ENCODE data around the gene PIGM. TPM values are rescaled to one million over a fixed set of nuclear protein-coding genes. Genes with fewer than 3 reads are reported as not detected.

PIGM gene
- total RNA-seq, 4 donors from 2014 or later, result 3.3 to 6.5 (median 4.8) TPM

DNA sequence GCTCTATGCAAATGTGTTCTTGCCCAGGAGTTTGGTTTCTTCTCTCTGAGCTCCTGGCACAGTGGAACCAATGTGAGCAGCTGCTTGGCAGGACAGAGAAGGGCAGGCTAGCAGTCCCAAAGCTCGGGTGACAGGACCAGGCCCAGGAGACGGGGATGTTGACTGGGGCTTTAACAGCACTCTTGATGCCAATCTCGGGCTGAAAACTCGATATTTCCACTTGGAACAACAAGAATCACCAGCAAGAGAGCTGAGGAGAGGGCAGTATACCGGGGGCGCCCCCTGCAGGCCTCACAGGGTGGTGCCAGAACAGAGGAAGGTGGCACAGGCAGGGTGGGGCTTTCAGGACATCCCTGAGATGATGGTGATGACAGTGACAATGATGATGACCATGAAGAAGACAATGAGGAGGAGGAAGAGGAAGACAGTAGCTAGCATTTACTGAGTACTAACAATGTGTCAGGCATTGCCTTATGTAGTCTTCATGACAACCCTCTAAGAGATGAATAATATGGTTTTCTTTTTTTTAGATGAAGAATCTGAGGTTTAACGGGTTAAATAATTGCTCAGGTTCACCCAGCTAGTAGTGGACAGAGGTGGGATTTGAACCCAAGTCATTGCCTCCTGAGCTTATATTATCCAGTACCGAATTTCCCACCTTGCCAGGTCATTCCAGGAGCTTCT lies 46.9 kb upstream of the PIGM start:
- Histone ChIP-seq H3K27me3 (peaks cover 58% of the 10 kb centered on the region), H3K27ac (no peak overlapping the region), H3K9me3 (no peaks in the 10 kb centered on the region), H3K36me3 (no peaks in the 10 kb centered on the region), H3K4me1 (peaks cover 2% of the 10 kb centered on the region), H3K4me3 (no peak overlapping the region)
- WGBS, result 22% methylated on average over 8 of the region's 8 CpGs
- no peak for DNase-seq (ENCODE audit: low spot score in 2 of 2)
- TF ChIP-seq, protein P1, sequence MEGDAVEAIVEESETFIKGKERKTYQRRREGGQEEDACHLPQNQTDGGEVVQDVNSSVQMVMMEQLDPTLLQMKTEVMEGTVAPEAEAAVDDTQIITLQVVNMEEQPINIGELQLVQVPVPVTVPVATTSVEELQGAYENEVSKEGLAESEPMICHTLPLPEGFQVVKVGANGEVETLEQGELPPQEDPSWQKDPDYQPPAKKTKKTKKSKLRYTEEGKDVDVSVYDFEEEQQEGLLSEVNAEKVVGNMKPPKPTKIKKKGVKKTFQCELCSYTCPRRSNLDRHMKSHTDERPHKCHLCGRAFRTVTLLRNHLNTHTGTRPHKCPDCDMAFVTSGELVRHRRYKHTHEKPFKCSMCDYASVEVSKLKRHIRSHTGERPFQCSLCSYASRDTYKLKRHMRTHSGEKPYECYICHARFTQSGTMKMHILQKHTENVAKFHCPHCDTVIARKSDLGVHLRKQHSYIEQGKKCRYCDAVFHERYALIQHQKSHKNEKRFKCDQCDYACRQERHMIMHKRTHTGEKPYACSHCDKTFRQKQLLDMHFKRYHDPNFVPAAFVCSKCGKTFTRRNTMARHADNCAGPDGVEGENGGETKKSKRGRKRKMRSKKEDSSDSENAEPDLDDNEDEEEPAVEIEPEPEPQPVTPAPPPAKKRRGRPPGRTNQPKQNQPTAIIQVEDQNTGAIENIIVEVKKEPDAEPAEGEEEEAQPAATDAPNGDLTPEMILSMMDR (IDR thresholded peaks at IDR 0.05), result peak in 1 of 2 donors; percentile 79
- TF ChIP-seq POLR2A (IDR thresholded peaks at IDR 0.05) (no peak), EP300 (IDR thresholded peaks at IDR 0.05) (no peak), POLR2AphosphoS5 (IDR thresholded peaks at IDR 0.05) (no peak)

DNA sequence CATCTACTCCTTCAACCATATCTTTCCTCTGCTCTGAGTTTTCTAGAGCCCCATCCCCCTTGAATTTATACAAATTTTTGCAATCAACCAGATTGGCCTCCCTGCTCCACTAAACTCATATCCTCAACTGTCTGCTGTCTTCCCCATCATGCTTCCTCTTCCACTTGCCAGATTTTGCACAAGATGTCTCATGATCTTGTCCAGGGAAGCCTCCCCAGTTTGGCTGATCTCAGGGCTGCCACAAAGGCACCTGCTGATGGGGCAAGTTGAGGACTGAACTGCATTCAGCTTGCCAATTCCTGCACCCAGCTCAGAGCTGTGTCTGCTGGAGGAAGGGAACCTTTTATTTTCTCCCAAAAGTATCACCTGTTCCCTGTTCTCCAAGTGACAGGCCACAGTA lies 45.7 kb upstream of the PIGM start:
- no peak overlapping the region for H3K4me3 ChIP-seq
- H3K27me3 ChIP-seq, result peaks cover 46% of the 10 kb centered on the region
- no peak for DNase-seq (ENCODE audit: low spot score in 2 of 2)
- H3K4me1 ChIP-seq, result no peaks in the 10 kb centered on the region
- TF ChIP-seq POLR2A (IDR thresholded peaks at IDR 0.05) (no peak), EP300 (IDR thresholded peaks at IDR 0.05) (no peak), POLR2AphosphoS5 (IDR thresholded peaks at IDR 0.05) (no peak)
- TF ChIP-seq, protein P1 (IDR thresholded peaks at IDR 0.05), result no peak
- no peak overlapping the region for H3K27ac ChIP-seq
- H3K36me3 ChIP-seq, result no peaks in the 10 kb centered on the region
- H3K9me3 ChIP-seq, result no peaks in the 10 kb centered on the region

DNA sequence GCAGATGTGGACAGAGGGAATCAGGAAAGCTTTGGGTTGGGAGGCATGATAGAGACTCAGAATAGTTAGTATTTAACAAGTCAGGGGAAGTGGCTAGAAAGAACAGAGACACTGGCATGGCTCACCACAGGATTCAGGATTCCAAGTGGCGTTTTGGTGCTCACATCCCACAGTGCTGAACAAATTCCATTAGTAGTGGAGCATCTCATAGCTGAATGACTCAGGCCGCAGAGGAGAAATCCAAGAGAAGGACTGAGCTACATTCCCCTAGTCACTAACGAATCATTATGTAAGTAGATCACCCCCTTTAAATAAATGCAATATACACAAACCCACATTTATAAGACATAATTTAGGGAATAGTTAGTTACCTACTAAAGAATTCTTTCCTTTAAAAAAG lies 44.5 kb upstream of the PIGM start:
- WGBS, result 81% methylated on average over 3 of the region's 3 CpGs
- Histone ChIP-seq H3K27ac (no peak overlapping the region), H3K4me1 (no peaks in the 10 kb centered on the region), H3K4me3 (no peak overlapping the region), H3K36me3 (no peaks in the 10 kb centered on the region), H3K9me3 (no peaks in the 10 kb centered on the region), H3K27me3 (peaks cover 38% of the 10 kb centered on the region)
- TF ChIP-seq EP300 (IDR thresholded peaks at IDR 0.05) (no peak), POLR2A (IDR thresholded peaks at IDR 0.05) (no peak), POLR2AphosphoS5 (IDR thresholded peaks at IDR 0.05) (no peak)
- TF ChIP-seq, protein P1 (IDR thresholded peaks at IDR 0.05), result no peak
- no peak for DNase-seq (ENCODE audit: low spot score in 2 of 2)

DNA sequence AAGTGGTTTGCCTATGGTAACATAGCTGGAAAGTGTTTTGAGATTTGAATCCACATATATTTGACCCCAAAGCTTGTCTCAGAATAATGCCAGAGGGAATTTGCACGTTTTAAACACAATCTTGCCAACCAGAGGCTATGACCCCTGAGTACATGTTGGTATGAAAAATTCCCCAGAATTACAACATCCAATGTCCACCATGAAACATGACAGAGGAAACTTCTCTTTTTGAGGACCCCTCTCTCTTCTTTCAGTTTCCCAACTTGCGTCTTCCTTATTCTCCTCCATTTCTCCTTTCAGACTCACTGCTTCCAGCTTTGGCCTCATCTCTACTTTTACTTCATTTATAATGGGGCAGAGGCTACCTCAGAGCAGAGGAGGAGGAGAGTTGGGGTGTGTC lies 44.0 kb upstream of the PIGM start:
- 62% methylated on average over 2 of the region's 2 CpGs for WGBS
- no peak for DNase-seq (ENCODE audit: low spot score in 2 of 2)
- TF ChIP-seq POLR2AphosphoS5 (IDR thresholded peaks at IDR 0.05) (no peak), EP300 (IDR thresholded peaks at IDR 0.05) (no peak), POLR2A (IDR thresholded peaks at IDR 0.05) (no peak)
- TF ChIP-seq, protein P1 (IDR thresholded peaks at IDR 0.05), result no peak
- Histone ChIP-seq H3K4me3 (no peak overlapping the region), H3K36me3 (no peaks in the 10 kb centered on the region), H3K27me3 (peaks cover 34% of the 10 kb centered on the region), H3K9me3 (no peaks in the 10 kb centered on the region), H3K27ac (no peak overlapping the region), H3K4me1 (peaks cover 3% of the 10 kb centered on the region)

DNA sequence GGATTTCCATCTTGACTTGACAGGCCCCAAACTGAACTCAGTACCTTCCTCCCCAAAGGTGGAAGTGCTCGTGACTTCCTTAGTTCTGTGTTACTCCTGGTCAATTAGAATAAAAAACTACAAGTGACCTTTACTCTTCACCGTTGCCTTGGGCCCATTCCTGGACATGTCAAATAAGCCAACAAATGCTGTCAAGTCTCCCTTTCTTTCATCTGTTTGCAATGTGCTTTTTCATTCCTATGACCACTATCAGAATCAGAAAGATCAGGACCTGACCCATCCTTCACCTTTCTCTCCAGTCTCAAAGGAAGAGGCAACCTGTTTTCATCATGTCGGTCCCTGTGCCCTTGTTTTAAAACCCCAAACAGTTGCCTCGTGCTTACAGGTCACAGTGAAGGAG lies 43.1 kb upstream of the PIGM start:
- no peaks in the 10 kb centered on the region for H3K36me3 ChIP-seq
- H3K9me3 ChIP-seq, result no peaks in the 10 kb centered on the region
- peaks cover 32% of the 10 kb centered on the region for H3K27me3 ChIP-seq
- no peak overlapping the region for H3K4me3 ChIP-seq
- H3K27ac ChIP-seq, result no peak overlapping the region
- WGBS, result 69% methylated on average over 4 of the region's 4 CpGs
- TF ChIP-seq, protein P1 (IDR thresholded peaks at IDR 0.05), result no peak
- no peak for TF ChIP-seq EP300 (IDR thresholded peaks at IDR 0.05)
- no peak for TF ChIP-seq POLR2AphosphoS5 (IDR thresholded peaks at IDR 0.05)
- no peak for DNase-seq (ENCODE audit: low spot score in 2 of 2)
- H3K4me1 ChIP-seq, result peaks cover 12% of the 10 kb centered on the region
